Stimulated activated CD4-positive, alpha-beta T cell treated with anti-CD3 and anti-CD28 coated beads, TNF-alpha, amount 100 ng/mL, for 1 hour (primary cell): ENCODE measurements around the gene MRPS31.
"Not testable (repeated sequence)": the region's sequence is repeated elsewhere in the genome, so short reads cannot be mapped to it uniquely, and the experiment has no call there.

Experiments
- DNase-seq, 3 donors: peaks; one replicate each; pipeline ENCODE4 v3.0.0-alpha.2; 2020; ENCODE audit warnings: low read depth in 3 of 3, low spot score in 1 of 3

Gene MRPS31

DNA sequence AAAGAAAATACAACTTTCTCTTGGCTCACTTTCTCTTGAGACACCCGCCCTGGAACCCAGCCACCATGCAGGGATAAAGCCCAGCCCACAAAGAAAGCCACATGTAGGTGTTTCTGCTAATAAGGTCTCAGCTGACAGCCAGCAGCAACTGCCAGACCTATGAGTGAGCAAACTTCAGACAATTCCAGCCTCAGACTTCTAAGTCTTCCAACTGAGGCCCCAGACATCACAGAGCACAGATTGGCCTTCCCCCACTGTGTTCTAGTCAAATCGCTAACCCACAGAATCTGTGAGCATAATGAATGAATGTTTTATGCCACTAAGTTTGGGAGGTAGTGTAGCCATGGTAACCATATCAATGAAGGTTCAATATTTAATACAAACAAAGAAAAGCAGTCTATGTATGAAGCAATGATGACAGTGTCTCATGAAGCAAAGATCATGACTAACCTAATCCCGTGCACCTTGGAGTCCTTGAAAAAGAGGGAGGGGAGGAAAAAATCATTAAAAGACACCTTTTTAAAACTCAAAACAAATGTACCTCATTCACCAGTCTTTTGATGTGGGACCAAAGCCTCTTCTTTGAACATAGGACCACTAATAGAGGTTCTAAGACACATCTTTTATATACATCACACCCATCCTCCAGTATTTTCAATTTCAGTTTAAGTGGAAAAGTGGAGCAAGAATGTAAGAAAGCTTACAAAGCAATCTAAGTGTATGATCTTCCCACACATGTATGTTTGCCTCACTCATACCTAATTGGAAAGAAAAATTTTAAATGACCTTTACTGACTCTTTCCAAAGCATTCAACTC, 6.2 kb downstream of the MRPS31 start:
- no peak for DNase-seq

DNA sequence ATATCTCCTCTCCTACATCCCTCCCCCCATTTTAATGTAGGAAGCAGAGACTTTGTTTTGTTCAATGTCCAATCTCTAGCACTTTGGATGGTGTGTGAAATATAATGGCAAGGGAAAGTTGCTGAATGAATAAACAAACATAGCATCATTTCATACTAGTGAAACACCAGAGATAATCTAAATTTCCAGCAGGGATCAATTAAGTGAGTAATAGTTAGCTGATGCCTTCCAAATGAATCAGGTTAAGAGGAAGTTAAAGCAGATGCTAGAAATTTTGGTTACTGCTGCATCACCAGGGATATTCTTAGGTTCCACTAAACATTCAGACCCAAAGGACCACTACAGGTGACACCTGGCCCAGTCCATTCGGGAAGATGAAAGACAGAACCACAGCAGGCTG, 8.1 kb downstream of the MRPS31 start:
- no peak for DNase-seq

DNA sequence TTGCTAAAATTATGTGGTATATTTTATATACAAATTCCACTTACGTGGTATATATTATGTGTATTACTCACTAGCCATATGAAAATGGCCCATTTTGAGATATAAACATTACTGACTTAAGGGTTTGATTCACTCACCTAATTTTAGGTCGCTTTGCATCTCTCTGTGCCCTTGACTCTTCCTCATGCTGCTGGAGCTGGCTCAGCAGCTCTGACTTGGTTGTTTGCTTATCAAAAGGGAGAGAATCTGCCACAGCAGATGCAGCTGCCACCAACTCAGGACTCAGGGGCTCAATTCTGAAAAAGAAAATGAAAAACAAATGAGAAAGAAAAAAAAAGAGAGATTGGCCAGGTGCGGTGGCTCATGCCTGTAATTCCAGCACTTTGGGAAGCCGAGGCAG, 12.2 kb downstream of the MRPS31 start:
- no peak for DNase-seq

DNA sequence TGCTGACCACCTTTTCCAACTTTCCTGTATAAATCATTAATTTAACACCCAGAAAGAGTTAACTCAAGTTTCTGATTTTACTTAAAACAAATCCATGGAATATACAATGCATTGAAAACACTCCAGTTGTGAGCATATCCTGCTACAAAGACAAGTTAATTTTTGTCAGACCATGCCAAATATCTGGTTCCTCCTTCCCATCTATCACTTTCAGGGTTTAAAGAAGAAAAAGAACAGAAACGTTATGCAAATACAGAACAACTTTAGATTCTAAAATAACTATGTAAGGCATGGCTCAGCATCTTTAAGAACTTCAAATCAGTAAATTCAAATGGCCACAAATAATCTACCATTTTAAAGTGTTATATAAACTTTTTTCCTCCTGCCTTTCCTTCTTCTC, 14.9 kb downstream of the MRPS31 start:
- no peak for DNase-seq

DNA sequence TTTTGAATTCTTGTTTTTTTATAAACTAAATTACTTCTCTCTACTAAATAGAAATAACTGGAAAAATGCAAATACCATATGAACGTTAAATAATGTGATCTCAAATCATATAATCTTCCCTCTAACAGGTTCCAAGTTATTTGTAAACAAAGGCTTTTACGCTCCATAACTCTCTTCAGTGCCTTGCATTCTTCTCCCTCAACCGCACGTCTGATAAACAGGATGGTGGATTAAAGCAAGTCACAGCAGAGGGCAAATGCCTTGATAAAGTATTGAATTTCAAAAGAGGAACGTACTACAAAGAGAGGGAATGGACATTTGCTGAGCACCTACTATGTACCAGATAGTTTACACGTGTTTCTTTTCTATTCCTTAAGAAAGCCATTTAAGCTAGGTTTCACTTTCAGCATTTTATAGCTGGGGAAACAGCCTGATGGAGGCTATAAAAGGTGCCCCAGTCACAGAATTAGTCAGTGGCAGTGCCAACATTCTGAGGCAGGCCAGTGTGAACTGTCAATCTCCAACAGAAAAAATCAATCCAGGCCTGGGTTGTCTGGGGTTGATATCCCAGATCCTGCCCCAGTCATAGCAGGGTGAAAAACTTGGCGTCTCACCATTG, 15.8 kb downstream of the MRPS31 start:
- no peak for DNase-seq

DNA sequence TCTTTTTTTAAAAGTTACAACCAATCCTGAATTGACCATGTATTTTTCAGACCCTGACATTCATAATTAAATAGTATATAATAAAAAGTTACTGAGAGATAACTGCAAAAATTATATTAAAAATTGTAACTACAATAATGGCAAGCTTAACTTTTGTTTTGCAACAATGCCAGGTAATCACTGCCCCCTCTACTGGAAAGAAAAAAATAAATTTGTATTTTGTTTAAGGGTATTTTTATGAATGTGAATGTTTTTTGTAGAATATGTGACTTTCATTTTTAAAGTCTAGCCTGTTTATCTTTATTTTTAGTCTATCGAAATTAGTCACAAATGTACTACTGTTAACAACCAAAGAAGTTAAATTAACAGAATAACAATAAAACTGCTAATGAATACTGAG, 21.7 kb downstream of the MRPS31 start:
- no peak for DNase-seq

DNA sequence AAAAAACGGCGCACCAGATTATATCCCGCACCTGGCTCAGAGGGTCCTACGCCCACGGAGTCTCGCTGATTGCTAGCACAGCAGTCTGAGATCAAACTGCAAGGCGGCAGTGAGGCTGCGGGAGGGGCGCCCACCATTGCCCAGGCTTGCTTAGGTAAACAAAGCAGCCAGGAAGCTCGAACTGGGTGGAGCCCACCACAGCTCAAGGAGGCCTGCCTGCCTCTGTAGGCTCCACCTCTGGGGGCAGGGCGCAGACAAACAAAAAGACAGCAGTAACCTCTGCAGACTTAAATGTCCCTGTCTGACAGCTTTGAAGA, 35.8 kb downstream of the MRPS31 start:
- DNase-seq: not testable (repeated sequence)

DNA sequence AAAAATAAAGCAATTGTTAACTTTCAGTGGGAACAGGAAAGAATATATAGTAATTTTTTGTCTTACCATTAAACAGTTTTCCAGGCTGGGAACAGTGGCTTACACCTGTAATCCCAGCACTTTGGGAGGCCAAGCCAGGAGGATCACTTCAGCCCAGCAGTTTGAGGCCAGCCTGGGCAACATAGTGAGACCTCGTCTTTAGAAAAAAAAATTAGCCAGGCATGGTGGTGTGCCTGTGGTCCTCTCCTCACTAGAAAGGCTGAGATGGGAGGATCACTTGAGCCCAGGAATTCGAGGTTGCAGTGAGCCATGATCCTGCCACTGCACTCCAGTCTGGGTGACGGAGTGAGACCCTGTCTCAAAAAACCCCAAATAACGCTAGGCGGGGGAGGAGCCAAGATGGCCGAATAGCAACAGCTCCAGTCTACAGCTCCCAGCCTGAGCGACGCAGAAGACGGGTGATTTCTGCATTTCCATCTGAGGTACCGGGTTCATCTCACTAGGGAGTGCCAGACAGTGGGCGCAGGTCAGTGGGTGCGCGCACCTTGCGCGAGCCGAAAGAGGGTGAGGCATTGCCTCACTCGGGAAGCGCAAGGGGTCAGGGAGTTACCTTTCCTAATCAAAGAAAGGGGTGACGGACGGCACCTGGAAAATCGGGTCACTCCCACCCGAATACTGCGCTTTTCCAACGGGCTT, 36.3 kb downstream of the MRPS31 start:
- not testable (repeated sequence) for DNase-seq

DNA sequence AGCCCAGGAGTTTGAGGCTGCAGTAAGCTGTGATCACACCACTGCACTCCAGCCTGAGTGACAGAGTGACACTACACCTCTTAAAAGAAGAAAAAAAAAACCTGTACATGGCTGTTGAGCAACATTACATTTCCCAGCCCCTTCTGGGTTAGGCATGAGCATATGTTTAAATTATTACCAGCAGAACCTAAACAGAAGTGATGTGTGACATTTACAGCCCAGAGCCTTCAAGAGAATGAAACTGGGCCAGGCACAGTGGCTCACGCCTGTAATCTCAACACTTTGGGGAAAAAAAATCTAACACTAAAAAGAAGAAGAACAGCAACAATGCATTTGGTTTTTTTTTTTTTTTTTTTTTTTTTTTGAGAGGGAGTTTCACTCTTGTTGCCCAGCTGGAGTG, 38.3 kb downstream of the MRPS31 start:
- DNase-seq: no peak

DNA sequence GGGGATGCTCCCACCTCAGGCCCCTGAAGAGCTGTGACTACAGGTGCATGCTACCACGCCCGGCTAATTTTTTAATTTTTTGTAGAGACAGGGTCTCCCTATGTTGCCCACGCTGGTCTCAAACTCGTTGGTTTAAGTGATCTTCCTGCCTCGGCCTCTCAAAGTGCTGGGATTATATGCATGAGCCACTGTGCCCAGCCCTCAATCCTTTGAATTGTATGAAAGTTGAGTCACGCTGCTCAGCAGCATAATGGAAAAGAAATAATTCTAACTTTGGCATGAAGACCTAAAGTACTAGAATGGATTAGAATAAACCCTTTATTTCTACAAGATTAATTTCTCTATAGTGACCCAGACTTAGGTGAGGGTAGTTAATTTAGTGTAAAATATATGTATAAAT, 42.4 kb downstream of the MRPS31 start:
- DNase-seq: no peak

DNA sequence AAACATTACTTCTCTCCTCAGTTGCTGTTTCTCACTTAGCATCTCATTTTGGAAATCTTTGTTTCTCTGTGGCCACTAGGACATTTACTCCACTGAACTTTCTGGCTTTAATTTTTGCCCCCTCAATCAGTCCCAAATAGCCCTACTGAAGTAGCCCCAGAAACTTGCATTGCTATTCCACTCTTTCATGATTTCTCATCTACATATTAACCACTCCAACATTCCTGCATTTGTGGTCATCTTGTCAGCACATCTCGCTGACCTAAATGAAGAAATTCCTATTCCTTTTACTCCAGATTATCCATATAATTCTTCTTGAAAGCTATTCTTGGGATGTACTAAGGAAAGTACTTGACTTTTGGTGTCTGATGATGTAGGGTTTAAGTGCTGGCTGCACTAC, 56.6 kb downstream of the MRPS31 start:
- not testable (repeated sequence) for DNase-seq

DNA sequence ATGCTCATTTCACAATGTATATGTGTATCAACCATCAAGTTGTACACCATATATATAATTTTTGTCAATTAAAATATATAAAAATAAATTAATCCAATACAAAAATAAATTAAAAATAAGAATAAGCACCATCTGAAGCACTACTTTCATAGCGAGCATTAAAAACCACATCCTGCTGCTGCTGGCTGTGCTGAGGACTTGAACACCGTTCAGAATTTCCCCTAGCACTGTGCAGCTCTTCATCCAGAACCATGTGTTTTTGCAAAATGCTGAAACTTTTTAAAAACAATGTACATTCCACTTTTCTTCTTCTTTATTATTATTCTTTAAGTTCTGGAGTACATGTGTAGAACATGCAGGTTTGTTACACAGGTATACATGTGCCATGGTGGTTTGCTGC, 64.6 kb downstream of the MRPS31 start:
- DNase-seq: no peak

DNA sequence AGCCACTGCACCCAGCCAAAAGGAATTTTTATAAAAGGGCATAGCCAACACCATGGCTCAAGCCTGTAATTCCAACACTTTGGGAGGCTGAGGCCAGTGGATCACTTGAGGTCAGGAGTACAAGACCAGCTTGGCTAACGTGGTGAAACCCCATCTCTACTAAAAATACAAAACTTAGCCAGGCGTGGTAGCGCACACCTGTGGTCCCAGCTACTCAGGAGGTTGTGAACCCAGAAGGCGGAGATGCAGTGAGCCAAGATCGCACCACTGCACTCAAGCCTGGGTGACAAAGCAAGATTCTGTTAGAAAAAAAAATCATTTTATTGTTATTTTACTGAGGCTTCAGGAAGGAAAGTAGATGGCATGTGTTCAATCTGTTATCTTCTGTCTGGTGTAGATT, 73.3 kb downstream of the MRPS31 start:
- DNase-seq: no peak

DNA sequence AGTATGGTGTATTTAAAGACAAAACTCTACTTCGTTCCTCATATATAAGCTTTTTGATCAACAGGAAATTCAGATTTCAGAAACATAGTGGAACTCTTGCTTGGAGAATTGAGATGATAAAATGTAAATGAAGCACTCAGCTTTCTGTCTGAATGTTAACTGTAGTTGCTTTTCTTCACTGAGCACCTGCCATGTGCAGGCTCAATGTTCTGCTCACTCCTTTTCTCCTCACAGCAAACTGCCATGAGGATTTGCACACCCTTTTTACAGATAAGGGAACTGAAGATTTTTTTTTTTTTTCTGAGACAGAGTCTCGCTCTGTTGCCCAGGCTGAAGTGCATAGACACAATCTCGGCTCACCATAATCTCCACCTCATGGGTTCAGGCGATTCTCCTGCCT, 76.6 kb downstream of the MRPS31 start:
- no peak for DNase-seq

DNA sequence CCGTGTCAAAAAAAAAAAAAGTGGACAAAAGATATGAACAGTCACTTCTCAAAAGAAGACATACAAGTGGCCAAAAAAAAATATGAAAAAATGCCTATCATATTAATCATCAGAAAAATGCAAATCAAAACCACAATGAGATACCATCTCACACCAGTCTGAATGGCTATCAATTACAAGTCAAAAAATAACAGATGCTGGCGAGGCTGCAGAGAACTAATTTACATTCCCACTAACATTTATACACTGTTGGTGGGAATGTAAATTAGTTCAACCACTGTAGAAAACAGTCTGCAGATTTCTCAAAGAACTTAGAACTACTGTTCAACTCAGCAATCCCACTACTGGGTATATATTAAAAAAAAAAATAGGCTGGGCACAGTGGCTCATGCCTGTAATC, 78.0 kb downstream of the MRPS31 start:
- DNase-seq: no peak

DNA sequence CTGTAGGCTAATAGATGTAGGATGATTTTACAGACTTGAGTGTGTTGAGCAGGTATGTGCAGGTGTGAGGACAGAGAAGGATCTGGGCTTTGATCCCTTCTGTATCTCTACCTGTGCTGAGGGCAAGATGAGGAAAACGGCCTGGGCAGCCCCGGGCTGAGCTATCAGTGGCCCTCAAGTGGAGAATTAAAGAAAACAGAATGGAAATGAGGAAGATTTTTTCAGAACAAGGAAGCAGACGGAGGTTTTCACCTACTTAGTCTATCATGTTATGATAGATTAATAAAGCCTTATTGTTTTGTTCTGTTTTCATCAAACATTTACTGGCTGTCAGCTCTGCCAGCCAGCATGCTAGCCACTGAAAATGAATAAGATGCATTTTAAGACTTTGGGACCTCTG, 82.2 kb downstream of the MRPS31 start:
- DNase-seq: no peak

DNA sequence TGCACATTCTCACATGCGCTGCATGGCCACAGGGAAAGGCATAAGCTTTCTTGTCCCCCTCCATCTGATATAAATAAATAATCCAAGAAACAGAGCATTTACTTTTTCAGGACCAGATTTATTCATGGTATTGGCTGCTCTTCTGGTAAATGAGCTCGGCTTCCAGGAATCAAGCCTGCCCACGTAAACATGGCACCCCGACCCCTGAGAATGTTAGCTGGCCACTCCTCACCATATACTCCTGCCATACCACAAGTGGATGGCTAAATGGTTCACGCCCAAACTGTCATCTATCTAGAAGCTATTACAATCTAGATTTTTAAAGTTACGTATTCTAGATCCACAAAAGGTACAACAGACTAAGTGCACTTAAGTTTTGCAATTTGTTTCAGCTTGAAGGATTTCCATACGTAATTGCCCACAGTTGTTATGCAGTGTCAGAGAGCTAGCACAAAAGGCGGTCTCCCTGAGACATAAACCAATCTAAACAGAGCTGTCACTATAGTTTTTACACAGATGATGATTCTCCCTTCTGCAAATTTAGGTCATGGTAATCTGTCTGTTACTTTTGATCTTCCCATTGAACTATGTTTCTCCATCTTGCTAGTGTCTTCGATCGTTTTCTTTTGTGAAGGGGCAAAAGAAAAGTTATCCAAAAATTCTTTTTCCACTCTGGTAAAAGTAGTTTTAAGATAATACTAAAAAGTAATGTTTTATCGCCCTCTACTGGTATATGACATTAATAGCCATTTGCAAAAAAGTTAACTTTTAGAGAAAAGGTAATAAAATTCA, 88.3 kb downstream of the MRPS31 start:
- no peak for DNase-seq

DNA sequence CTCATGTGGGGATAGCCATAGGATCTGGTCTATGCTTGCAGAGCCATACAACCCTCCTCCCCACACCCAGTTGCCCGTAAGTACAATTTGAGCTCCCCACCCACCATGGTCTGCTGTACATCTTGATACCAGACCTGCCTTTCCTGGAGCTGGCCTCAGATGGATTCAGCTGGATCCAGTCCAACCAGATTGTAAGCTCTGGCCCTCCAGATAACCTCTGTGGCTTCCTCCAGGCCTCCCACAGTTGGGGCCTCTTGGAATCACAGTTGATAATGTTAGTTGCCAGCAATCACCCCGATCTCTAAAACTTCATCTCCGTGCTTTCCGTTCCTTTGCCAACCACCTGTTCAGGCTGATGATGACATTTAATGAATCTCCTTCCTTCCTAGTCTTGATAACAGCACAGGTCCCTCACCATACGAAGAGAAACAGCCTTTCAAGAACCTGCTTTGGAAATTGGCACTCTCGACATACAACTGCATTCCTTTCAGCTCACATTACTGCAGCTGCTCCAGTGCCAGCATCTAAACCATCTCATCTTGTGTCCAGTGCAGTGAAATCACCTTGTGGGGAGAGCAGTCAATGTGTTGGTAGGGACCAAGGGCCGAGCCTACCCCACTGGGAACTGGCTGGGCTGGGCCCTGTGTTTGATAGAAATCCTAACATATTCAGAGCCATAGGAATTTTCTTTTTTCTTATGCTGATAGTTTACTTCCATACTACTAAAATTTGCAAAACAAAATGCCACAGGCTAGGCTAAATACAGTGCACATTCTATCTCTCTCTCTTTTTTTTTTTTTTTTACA, 89.4 kb downstream of the MRPS31 start:
- no peak for DNase-seq

DNA sequence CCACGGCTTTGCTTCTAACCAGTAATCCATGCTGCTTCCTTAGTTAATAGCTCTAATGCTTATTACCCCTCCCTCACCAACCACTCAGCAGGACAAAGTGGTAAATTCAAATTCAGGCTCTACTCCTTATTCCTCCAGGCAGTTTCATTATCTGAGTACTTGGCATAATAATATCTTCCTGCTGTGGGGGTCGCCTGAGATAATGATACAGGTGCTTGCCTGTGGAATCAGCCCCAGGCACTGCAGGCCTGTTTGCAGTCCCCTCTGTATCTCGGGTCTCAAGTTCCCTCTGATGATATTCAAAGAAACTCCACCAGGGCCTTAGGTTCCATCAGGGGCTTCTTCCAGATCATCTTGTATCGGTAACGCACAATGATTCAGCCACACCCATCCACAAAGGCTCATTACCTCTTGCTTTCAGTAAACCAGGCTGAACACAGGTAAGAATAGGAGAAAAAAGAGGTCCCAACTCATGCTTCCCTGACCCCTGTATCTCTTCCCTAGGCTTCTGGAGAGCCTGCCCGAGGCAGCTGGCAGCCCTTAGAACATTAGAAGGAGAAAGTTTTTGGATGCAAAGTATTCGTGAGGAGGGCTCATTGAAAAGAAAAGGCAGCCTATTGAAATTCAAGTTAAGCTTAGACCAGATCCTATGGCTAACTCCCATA, 90.2 kb downstream of the MRPS31 start:
- DNase-seq: no peak

DNA sequence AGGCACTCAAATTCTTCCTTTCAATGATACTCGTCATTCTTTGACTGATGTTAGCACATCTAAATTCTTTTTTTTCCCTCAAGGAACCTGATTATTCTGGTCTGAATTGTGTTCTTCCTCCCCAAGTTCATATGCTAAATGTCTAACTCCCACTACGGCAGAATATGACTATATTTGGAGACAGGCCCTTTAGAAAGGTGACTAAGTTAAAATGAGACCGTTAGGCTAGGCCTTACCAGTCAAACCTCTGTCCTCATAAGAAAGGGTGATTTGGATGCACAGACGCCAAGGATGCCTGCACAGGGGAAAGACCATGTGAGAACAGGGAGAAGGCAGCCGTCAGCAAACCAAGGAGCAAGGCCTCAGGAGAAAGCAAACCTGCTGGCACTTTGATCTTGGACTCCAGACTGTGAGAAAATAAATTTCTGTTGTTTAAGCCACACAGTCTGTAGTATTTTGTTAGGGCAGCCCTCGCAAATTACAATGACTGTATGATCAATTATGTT, 91.5 kb downstream of the MRPS31 start:
- no peak for DNase-seq
